HG03378 (cell line): ENCODE data around the gene DNALI1.

Source experiments
- ATAC-seq: cut with Tn5 transposase; IDR thresholded peaks from one replicate; pipeline ENCODE4 v1.9.1; 2021; ENCODE audit warnings: mild to moderate bottlenecking, moderate library complexity; ENCODE audit not compliant: unreplicated experiment

DNALI1 gene

DNA sequence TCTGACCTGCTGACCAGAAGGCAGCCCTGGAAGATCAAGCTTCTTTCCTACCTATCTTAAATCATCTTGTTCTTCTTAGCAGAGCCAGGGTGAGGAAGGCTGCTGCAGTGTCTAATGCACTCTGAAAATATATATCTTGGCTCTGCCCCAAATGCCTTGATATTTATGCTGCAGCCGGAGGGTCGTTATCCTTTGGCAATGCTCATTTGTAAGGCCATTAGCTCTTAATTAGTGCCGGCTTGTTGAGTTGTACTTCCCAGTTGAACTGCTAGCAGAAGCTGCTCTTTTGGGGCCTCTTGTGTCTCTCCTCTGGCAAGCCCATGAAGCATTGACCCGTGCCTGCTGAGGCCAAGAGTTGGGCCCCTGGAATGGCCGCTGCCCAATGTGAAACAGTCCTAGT, 43.2 kb downstream of the DNALI1 start:
- ATAC-seq: no peak

DNA sequence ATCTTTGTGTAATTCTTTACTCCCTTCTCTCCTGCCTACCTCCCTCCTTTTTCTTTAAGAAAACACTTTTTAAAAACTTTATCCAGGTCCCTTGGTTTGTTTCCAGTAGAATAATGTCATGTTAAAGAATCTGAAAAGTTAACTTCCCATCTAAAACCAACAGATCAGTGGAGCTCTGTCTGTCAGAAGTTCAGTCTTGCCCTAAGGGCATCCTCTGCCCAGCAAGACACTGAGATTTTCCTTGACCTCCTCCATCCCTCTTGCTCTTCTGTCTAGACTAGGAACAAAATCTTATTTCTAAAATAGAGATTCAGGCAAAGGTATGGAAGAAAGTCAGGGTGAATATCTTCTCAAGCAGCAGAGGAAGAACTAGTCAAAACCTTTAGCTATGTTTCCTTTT, 44.7 kb downstream of the DNALI1 start:
- ATAC-seq: no peak

DNA sequence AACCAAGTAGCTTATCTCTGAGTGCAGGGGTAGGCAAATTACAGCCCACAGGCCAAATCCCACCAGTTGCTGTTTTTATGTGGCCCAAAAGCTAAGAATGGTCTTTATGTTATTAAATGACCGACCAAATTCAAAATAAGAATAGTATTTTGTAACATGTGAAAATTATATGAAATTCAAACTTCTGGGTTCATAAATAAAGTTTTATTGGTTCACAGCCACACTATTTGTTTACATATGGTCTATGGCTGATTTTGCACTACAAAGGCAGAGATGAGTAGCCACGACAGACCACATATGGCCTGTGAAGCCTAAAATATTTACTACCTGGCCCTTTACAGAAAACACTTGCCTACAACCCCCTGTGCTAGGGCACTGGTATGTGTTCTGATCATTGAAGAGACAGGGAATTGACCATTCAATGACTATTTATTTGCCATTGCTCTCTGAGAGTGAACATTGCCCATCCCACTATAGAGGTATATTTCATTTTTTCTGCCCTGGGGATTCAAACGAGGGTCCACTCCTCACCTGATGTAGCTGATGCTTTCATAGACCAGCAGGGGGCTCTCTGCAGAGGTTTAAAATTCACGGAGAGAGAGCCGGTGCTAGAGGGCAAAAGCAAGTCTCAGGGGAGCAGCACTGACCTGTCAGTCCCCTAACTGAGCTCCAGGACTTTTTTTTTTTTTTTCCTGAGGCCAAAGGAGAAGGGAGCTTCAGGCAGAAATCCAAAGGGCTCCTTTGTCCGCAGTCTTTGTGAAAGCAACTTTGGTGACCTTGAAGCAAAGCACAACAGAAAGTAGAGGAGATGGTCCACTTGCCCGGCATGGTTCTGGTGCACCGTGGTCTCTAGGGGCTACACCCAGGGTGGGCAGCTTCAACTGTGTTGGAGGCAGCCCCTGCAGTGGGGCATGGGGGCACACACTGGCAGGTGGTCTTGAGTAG, 46.3 kb downstream of the DNALI1 start:
- ATAC-seq: no peak

DNA sequence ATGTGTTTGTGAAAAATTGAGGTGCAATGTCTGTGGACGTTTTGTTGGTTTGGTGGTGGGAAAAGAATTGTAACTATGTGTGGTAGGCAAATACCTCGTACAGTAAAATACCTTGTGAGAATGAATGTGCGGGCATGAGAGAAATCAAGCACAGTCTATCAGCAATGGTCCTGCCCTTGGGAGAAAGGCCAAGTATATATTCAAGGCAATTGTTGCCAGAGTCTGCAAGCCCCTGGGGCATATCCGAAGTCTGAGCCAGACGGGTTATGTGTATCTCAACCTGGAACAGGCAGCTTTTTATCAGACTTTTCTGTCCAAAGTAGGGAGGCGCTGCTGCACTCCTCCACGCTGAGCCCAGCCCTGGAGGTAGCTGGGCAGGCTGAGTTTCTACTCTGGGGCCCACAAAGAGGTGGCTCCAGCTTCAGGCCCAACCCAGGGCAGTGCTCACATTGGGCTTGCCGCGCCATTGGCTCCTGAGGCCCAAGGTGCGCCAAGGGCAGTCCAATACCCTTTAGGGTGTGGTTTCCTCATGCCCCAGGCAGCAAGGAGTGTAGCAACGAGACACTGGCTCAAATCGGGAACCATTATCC, 48.4 kb downstream of the DNALI1 start:
- ATAC-seq: no peak

DNA sequence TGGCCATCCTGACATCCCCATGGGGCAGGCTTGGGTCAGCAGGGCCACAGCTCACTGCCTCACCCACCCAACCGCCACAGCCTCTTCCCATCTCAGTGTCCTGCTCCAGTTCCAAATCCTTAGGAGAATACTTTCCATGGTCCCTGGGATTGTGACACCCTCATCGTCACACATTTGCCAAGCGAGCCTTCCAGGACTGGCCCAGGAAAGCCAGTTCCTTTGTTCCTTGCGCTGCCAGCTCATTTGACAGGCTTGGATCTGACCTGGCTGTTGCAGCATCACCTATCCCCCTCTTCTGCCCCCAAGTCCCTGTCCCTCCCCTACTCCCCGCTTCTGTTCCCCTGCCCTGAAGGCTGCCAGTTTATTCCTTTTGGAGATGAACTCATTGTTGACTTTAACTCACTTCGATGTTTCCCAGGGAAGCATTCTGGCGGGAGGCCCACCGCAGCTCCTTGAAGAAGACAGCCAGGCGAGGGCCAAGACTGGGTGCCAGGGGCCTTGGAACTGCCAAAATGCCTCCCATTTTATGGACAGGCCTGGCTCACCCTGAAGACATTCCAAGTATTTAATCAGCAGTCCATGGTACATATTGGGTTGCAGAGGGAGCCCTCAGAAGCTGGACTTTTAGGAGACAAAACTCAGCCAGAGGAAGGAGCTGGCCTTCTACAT, 49.2 kb downstream of the DNALI1 start:
- no peak for ATAC-seq

DNA sequence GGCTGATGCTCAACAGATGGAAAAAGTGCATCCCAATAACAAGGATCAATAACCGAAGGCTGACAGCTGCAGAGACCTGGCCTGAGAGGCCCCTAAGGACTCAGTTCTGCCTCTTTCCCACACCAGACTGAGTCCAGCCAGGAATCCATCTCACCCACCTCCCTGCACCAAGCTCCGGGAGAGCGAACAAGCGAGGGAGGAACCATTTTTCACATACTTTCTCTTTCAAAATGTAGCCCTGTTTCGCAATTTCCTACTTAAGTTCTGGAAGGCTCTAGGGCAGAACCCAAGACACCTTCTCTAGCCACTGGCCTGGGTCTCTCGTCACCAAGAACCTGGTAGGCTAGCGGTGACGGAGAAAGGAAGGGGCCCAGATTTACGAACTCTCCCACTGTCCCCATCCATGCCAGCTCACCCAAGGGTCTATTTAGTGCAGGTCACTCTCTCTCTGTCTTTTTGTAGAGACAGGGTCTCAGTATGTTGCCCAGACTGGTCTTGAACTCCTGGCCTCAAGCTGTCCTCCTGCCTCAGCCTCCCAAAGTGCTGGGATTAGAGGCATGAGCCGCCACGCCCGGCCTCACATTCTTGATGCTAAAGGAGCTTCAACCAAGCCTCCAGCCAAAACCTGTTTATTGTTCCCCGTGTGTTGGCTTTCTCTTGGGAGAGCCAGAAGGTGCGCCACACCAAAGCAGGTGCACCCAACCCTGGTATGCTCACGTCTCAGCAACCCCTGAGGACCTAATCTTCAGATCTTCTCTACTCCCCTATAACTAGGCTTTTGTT, 49.9 kb downstream of the DNALI1 start:
- ATAC-seq: no peak

DNA sequence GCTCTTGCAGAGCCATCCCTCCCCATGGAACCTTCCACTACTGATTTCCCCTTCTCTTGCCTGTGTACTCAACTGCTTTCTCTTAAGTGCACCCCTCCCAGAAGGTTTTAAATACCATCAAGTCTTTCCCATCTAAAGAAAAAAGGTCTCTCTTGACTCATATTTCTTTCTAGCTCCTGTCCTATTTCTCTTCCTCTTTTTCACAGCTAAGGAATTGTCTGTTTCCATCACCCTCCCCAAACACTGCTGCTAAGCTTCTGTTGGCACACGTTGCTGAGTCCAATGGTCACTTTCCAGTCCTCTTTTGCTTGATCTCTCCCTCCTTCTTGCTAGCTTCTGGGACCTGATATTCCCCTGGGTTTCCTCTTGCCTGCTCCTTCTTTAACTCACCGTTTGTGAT, 52.3 kb downstream of the DNALI1 start:
- no peak for ATAC-seq

DNA sequence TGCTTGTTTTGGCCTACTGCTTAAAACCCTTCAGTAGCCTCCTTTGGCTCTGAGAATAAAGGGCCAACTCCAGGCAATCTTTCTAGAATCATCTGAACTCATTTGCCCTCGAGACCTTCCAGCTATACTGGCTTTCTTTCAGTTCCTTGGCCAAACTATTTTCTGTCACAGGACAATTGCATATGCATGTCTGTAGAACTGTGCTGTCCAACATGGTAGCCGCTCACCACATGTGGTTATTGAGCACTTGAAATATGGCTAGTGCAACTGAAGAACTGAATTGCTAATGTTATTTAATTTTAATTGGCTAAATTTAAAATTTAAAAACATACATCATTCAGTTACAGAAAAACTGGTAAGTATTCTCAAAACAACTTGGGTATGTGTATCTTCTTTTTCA, 53.3 kb downstream of the DNALI1 start:
- ATAC-seq: no peak

DNA sequence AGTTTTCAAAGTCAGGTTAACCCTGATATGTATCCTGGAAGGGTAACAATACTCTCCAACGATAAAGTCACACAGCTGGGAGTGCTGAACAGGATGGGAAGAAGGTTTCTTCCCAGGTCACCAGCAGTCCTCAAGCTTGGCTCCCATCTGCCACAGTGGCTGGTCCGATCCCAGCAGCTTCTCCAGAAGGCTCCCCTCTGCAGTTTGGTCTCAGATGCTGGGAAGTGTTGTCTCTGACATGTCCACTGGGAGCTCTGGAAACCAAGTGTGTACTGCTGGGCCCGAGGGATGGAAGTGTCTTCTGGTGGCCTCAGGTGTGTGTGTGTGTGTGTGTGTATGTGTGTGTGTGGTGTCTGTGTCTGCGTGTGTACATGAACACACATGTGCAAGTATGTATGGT, 55.4 kb downstream of the DNALI1 start:
- no peak for ATAC-seq

DNA sequence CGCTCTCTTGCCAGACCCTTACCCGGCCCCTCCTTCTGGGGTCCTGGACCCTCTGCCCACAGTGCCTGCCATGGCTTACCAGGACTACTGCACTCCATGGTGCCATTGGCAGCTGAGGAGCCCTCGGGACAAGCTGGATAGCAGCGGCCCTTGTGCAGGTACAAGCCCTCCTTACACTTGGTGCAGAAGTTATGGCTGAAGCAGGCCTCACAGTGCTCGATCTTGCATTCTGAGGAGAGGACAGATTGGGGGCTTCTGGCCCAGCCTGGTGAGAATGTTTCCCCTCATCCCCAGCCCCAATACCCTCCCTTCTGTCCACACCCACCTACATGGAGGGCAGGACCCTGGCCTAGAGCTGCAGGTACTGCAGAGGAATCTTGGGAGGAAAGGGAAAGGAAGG, 57.4 kb downstream of the DNALI1 start:
- no peak for ATAC-seq

DNA sequence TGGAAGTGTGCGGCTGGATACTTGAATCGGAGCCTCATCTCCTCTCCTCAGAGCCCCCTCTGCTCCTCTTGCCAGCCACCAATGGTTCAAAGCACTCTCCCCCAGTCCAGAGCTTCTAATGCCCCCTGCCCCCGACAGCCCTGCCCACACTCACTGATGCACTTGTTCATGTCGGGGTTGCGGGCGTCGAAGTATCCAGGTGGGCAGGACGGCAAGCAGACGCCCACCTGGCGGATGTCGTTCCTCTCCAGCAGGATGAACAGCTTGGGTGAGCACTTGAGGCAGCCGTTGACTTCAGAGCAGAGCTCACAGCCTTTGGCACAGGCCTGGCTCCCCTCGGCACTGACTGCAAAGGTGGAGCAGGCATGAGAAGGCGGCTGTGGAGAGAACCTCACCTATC, 59.6 kb downstream of the DNALI1 start:
- ATAC-seq: no peak
